BLaER1 (cell line): Measurements from ENCODE around the gene CHCHD3.

Experiments
- H3K27ac ChIP-seq: shearing (Covaris generic); formaldehyde crosslinking; 2 replicates; pipeline ENCODE4 v1.8.1; 2022
- H3K27me3 ChIP-seq: shearing (Covaris generic); formaldehyde crosslinking; 2 replicates; pipeline ENCODE4 v1.8.1; 2022
- H3K36me3 ChIP-seq: shearing (Covaris generic); formaldehyde crosslinking; 2 replicates; pipeline ENCODE4 v1.8.1; 2022
- H3K4me1 ChIP-seq: shearing (Covaris generic); formaldehyde crosslinking; 2 replicates; pipeline ENCODE4 v1.8.1; 2022
- H3K4me2 ChIP-seq: shearing (Covaris generic); formaldehyde crosslinking; 2 replicates; pipeline ENCODE4 v1.8.1; 2022
- H3K4me3 ChIP-seq: shearing (Covaris generic); formaldehyde crosslinking; 2 replicates; pipeline ENCODE4 v1.8.1; 2022
- H3K9ac ChIP-seq: shearing (Covaris generic); formaldehyde crosslinking; 2 replicates; pipeline ENCODE4 v1.8.1; 2022
- H3K9me3 ChIP-seq: shearing (Covaris generic); formaldehyde crosslinking; 2 replicates; pipeline ENCODE4 v1.8.1; 2022
- H4K20me1 ChIP-seq: shearing (Covaris generic); formaldehyde crosslinking; 2 replicates; pipeline ENCODE4 v1.8.1; 2022
- Cebpa-rat ChIP-seq: shearing (Covaris generic); IDR thresholded peaks from 2 replicates; pipeline ENCODE4 v1.8.1; 2022

CHCHD3 gene

DNA sequence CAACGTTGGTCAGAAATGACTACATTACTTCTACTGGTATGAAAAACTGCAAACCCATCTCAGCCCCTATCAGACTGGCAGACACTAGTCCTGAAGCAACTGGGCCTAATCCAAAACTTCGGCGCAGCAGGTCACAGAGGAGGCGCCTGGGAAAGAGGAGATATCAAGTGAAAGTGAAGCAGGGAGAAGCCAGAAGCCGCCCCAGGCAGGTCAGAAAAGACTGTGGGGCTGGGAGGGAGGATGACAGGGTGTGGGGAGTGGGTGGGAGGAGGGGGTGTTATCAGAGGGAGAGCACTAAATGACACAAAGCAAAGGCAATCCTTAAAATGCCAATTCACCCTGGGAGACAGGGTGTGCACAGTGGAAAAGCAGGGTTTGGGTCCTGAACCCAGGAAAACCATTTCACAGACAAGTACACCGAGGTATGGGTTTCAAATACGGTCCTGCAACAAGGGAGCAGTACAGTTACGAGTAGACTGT, 731 bp downstream of the CHCHD3 start:
- Histone ChIP-seq H3K9ac (peak overlapping the region; percentile 89), H3K4me3 (peak overlapping the region; percentile 83)

DNA sequence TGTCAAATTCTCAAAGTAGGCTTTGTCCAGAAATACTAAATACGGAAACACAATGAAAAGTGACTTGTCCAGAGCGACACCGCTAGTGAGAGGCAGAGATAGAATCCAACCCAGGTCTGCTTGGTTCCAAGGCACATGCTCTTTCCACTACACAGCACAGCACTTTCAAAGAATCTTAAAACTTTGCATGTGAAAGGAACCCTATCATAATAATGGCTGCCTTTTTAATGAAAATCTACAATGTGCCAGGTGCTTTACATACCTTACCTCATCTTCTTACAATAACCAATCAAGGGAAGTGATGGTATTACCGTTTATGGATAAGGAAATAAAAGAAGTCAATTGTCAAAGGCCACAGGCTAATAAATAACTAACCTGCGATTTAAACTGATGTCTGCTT, 2.6 kb downstream of the CHCHD3 start:
- Histone ChIP-seq H3K36me3 (peaks cover 51% of the 10 kb centered on the region), H4K20me1 (peaks cover 72% of the 10 kb centered on the region), H3K27ac (no peak overlapping the region), H3K4me2 (no peak overlapping the region), H3K4me1 (peaks cover 32% of the 10 kb centered on the region), H3K9ac (no peak overlapping the region), H3K9me3 (no peaks in the 10 kb centered on the region), H3K4me3 (no peak overlapping the region), H3K27me3 (no peaks in the 10 kb centered on the region)
- no peak for TF ChIP-seq Cebpa-rat

More for the DNA sequence above, 731 bp downstream of the CHCHD3 start:
- H3K27me3 ChIP-seq = no peaks in the 10 kb centered on the region
- TF ChIP-seq Cebpa-rat = no peak
- H3K27ac ChIP-seq = peak overlapping the region; percentile 85
- H3K4me1 ChIP-seq = peaks cover 19% of the 10 kb centered on the region
- H3K4me2 ChIP-seq = peak overlapping the region; percentile 91
- H4K20me1 ChIP-seq = peaks cover 53% of the 10 kb centered on the region
- no peaks in the 10 kb centered on the region for H3K9me3 ChIP-seq
- H3K36me3 ChIP-seq = peaks cover 35% of the 10 kb centered on the region; the same call in 1 of the 2 replicates

DNA sequence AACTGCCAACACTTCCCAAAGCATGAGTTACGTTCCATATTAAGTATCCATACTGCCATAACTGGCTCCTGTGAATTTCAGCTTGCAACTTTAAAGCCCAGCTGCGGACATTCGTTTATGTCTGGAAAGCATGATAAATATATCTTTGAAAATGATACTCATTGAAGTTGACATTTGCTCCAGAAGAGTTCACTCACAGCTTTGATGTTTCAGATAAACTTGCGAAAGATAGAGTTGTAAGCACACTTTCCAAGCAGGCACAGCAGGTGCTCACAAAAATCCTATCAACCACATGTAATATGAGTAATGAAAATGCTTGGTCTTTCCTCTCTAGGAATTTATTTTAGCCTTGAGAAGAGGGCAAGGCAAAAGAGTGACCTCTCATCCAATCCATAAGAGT, 4.5 kb downstream of the CHCHD3 start:
- H3K9ac ChIP-seq = no peak overlapping the region
- no peak overlapping the region for H3K4me3 ChIP-seq
- no peaks in the 10 kb centered on the region for H3K9me3 ChIP-seq
- peaks cover 31% of the 10 kb centered on the region for H3K4me1 ChIP-seq
- H4K20me1 ChIP-seq = peaks cover 91% of the 10 kb centered on the region
- no peak overlapping the region for H3K27ac ChIP-seq
- no peaks in the 10 kb centered on the region for H3K27me3 ChIP-seq
- no peak overlapping the region for H3K4me2 ChIP-seq
- TF ChIP-seq Cebpa-rat = no peak
- peaks cover 67% of the 10 kb centered on the region for H3K36me3 ChIP-seq

GRCh38 chr7:133076142-133076541, 5.7 kb downstream of the CHCHD3 start:
- Histone ChIP-seq H3K36me3 (peaks cover 68% of the 10 kb centered on the region), H3K4me1 (peaks cover 29% of the 10 kb centered on the region), H3K4me2 (no peak overlapping the region), H4K20me1 (peaks cover 98% of the 10 kb centered on the region), H3K27ac (no peak overlapping the region), H3K27me3 (no peaks in the 10 kb centered on the region), H3K9me3 (no peaks in the 10 kb centered on the region), H3K4me3 (no peak overlapping the region), H3K9ac (no peak overlapping the region)
- TF ChIP-seq Cebpa-rat = no peak

- peaks cover 60% of the 10 kb centered on the region for H4K20me1 ChIP-seq
- no peak overlapping the region for H3K27ac ChIP-seq
- TF ChIP-seq Cebpa-rat = no peak
- H3K27me3 ChIP-seq = no peaks in the 10 kb centered on the region
- no peak overlapping the region for H3K4me3 ChIP-seq
- no peak overlapping the region for H3K4me2 ChIP-seq
- peaks cover 15% of the 10 kb centered on the region for H3K4me1 ChIP-seq
- H3K9ac ChIP-seq = no peak overlapping the region
- H3K9me3 ChIP-seq = no peaks in the 10 kb centered on the region
- peaks cover 67% of the 10 kb centered on the region for H3K36me3 ChIP-seq
Measured at GRCh38 chr7:133071506-133071905, 10.4 kb downstream of the CHCHD3 start.

- Histone ChIP-seq H4K20me1 (peaks cover 51% of the 10 kb centered on the region), H3K27ac (no peak overlapping the region), H3K27me3 (no peaks in the 10 kb centered on the region), H3K36me3 (peaks cover 66% of the 10 kb centered on the region), H3K9ac (no peak overlapping the region), H3K4me1 (peaks cover 14% of the 10 kb centered on the region), H3K4me3 (no peak overlapping the region), H3K9me3 (no peaks in the 10 kb centered on the region), H3K4me2 (no peak overlapping the region)
- TF ChIP-seq Cebpa-rat = no peak
Measured at GRCh38 chr7:133070562-133070961, 11.3 kb downstream of the CHCHD3 start.

- Histone ChIP-seq H3K27ac (no peak overlapping the region), H3K9me3 (no peaks in the 10 kb centered on the region; the same call in 1 of the 2 replicates), H3K4me2 (no peak overlapping the region), H3K4me3 (no peak overlapping the region), H3K9ac (no peak overlapping the region), H3K4me1 (no peaks in the 10 kb centered on the region), H4K20me1 (peaks cover 21% of the 10 kb centered on the region; the same call in 1 of the 2 replicates), H3K36me3 (peaks cover 55% of the 10 kb centered on the region), H3K27me3 (no peaks in the 10 kb centered on the region)
- no peak for TF ChIP-seq Cebpa-rat
Measured at GRCh38 chr7:133065301-133065700, 16.6 kb downstream of the CHCHD3 start.

DNA sequence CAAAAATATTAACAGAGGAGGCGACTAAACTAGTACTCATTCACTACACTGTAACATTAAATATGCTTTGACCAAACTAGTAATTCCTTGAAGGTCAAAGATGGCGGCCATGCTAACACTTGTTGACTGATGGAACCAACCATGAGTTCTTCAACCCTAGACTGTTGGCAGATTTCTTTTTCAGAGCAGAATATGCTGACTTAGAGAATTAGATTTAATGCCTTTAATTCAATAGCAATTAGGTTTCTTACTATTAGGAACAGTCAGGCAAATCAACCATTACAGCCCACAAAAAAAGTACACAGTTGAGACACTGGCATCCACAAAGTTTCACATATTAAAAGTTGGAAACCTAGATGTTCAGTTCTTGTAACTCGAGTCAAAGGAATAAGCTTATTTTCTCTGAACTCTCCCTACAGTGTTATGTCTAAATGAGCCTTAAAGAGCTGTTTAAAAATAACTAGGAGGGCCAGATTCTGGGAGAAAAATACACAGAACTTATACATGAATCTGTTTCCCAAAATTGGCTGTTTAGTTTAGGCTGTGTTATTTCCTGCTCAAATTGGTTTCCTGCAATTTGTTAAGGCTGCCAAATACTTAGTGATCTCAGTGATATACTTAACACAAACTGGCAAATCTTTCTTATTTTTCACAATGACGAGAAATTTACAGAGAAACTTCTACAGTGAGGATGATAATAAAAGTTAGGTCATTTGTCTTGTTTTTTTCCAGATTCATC, 17.6 kb downstream of the CHCHD3 start:
- Histone ChIP-seq H3K27ac (no peak overlapping the region), H3K4me3 (no peak overlapping the region), H3K36me3 (peaks cover 66% of the 10 kb centered on the region), H3K4me1 (peaks cover 6% of the 10 kb centered on the region; the same call in 1 of the 2 replicates), H4K20me1 (peaks cover 31% of the 10 kb centered on the region; the same call in 1 of the 2 replicates), H3K9ac (no peak overlapping the region), H3K27me3 (no peaks in the 10 kb centered on the region), H3K4me2 (no peak overlapping the region), H3K9me3 (no peaks in the 10 kb centered on the region; the same call in 1 of the 2 replicates)
- TF ChIP-seq Cebpa-rat = no peak

DNA sequence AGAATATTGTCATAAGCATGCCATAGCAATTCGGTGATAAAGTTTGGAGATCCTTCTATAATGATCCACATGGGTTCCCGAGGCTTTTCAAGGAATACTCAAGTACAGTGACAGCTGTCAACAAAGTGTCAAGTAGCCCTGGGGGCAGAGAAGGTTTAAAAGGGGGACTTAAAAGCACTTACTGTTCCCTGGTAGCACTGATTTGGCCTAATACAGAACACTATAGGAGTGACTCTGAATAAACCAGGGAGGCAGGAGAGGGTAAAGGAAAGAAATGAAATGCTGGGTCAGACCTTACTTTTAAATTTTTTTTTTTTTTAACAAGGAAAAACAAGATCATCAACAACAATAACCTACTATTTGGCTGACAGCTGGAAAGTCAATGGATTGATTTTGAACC, 20.1 kb downstream of the CHCHD3 start:
- peaks cover 49% of the 10 kb centered on the region for H3K36me3 ChIP-seq
- H3K9me3 ChIP-seq = no peaks in the 10 kb centered on the region; the same call in 1 of the 2 replicates
- no peak for TF ChIP-seq Cebpa-rat

DNA sequence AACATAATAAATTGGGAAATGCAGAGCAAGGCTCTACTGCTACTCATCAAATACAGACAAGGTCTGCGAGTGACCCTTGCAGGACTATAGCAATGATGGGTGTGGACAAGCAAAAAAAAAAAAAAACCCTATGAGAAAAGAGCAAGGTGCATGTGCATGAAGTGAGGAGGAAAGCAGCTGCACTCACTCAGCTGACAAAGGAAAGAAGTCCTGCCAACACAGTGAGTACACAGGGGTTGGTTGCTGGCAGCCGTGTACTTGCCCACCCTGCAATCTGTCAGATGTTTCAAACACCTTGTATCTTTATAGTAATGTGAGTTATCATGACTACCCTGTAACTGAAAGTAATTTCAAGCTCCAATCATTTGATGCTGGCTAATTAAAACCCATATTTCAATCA, 20.5 kb downstream of the CHCHD3 start:
- Histone ChIP-seq H3K9me3 (no peaks in the 10 kb centered on the region; the same call in 1 of the 2 replicates), H4K20me1 (peaks cover 55% of the 10 kb centered on the region), H3K4me3 (no peak overlapping the region), H3K27ac (no peak overlapping the region), H3K4me2 (no peak overlapping the region), H3K27me3 (no peaks in the 10 kb centered on the region), H3K4me1 (peaks cover 7% of the 10 kb centered on the region; the same call in 1 of the 2 replicates), H3K9ac (no peak overlapping the region), H3K36me3 (peaks cover 45% of the 10 kb centered on the region)
- no peak for TF ChIP-seq Cebpa-rat

More for the DNA sequence above, 20.1 kb downstream of the CHCHD3 start:
- Histone ChIP-seq H3K27ac (no peak overlapping the region), H3K4me3 (no peak overlapping the region), H3K4me1 (peaks cover 7% of the 10 kb centered on the region; the same call in 1 of the 2 replicates), H3K4me2 (no peak overlapping the region), H3K9ac (no peak overlapping the region), H3K27me3 (no peaks in the 10 kb centered on the region), H4K20me1 (peaks cover 51% of the 10 kb centered on the region)
